Measurements from ENCODE around the gene WWP2. TPM values are rescaled to one million over a fixed set of nuclear protein-coding genes. Genes with fewer than 3 reads are reported as not detected.

WWP2 gene
- polyA plus RNA-seq, 1 donor from 2014 or later = 11.9 TPM

- Histone ChIP-seq H3K79me2 (replicated peaks; ENCODE audit: insufficient read depth, low read length) (no peaks in the 10 kb centered on the region), H3K27me3 (ENCODE audit: insufficient read depth, low read depth, low read length) (no peaks in the 10 kb centered on the region), H3K27ac (ENCODE audit: low read length) (no peak overlapping the region), H3K9me3 (ENCODE audit: low read length) (no peaks in the 10 kb centered on the region), H2AFZ (ENCODE audit: low read depth, low read length) (no peak overlapping the region), H3K4me2 (ENCODE audit: low read length) (no peak overlapping the region), H3K9ac (ENCODE audit: low read length) (no peak overlapping the region), H4K20me1 (ENCODE audit: insufficient read depth) (no peaks in the 10 kb centered on the region), H3K36me3 (ENCODE audit: insufficient read depth, low read length) (peaks cover 4% of the 10 kb centered on the region), H3K9me2 (ENCODE audit: insufficient read depth, low read length) (no peaks in the 10 kb centered on the region), H3K4me3 (ENCODE audit: low read length) (no peak overlapping the region), H3F3A (ENCODE audit: insufficient read depth, low read length, poor library complexity, severe bottlenecking) (no peaks in the 10 kb centered on the region)
- TF ChIP-seq TAF1 (IDR thresholded peaks at IDR 0.05; ENCODE audit: low read depth) (no peak), CTCF (IDR thresholded peaks at IDR 0.05; ENCODE audit: poor library complexity, severe bottlenecking) (no peak), RAD21 (conservative IDR thresholded peaks at IDR 0.05) (no peak), POLR2AphosphoS5 (IDR thresholded peaks at IDR 0.05) (no peak), REST (IDR thresholded peaks at IDR 0.05; ENCODE audit: borderline replicate concordance) (no peak), SMC3 (conservative IDR thresholded peaks at IDR 0.05; ENCODE audit: poor library complexity) (no peak), MXI1 (conservative IDR thresholded peaks at IDR 0.05; ENCODE audit: poor library complexity, severe bottlenecking) (no peak)
These were observed 165.1 kb downstream of the WWP2 start for GRCh38 chr16:69927056-69927757.

DNA sequence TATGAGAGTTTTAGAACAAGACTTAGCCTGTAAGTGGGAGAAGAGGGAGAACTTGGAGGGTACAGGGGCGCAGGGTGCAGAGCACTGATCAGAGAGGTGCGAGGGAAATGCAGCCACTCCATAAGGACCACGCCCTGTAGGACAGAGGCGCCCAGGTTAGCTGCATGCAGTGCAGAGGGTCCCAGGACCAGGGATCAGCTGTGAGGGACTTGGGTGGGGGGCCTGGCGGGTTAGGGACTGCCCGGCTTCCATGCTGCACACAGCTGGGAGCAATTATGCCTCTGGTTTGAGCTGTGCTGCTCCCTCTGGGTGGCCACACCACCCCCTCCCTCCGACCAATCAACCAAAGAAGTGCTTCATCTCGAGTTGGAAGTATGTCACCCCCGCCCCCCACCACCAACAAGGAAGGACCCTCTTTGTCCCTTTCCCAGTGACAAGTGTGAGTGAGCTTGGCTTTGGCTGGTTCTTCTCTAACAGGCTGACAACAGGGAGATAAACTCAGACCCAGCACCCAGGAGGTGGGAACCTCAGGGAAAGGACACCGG, 166.8 kb downstream of the WWP2 start:
- H3K9ac ChIP-seq (ENCODE audit: low read length) = no peak overlapping the region
- TF ChIP-seq POLR2AphosphoS5 (IDR thresholded peaks at IDR 0.05) (no peak), TAF1 (IDR thresholded peaks at IDR 0.05; ENCODE audit: low read depth) (no peak), EZH2 (IDR thresholded peaks at IDR 0.05; ENCODE audit: borderline replicate concordance, insufficient read depth, low read length, poor library complexity, severe bottlenecking) (no peak), SMC3 (conservative IDR thresholded peaks at IDR 0.05; ENCODE audit: poor library complexity) (no peak), MXI1 (conservative IDR thresholded peaks at IDR 0.05; ENCODE audit: poor library complexity, severe bottlenecking) (no peak), EP300 (conservative IDR thresholded peaks at IDR 0.05; ENCODE audit: poor library complexity, severe bottlenecking) (no peak), CTCF (IDR thresholded peaks at IDR 0.05; ENCODE audit: poor library complexity, severe bottlenecking) (no peak), REST (IDR thresholded peaks at IDR 0.05; ENCODE audit: borderline replicate concordance) (no peak), RAD21 (conservative IDR thresholded peaks at IDR 0.05) (no peak)
- no peak overlapping the region for H3K27ac ChIP-seq (ENCODE audit: low read length)

More for the DNA sequence above, 166.8 kb downstream of the WWP2 start:
- H3K36me3 ChIP-seq (ENCODE audit: insufficient read depth, low read length) = peaks cover 4% of the 10 kb centered on the region
- no peaks in the 10 kb centered on the region for H3K9me2 ChIP-seq (ENCODE audit: insufficient read depth, low read length)
- H3K9me3 ChIP-seq (ENCODE audit: low read length) = no peaks in the 10 kb centered on the region
- H3F3A ChIP-seq (ENCODE audit: insufficient read depth, low read length, poor library complexity, severe bottlenecking) = no peaks in the 10 kb centered on the region
- no peak overlapping the region for H3K4me3 ChIP-seq (ENCODE audit: low read length)
- no peak overlapping the region for H3K4me2 ChIP-seq (ENCODE audit: low read length)
- H4K20me1 ChIP-seq (ENCODE audit: insufficient read depth) = no peaks in the 10 kb centered on the region
- no peaks in the 10 kb centered on the region for H3K79me2 ChIP-seq (replicated peaks; ENCODE audit: insufficient read depth, low read length)
- no peak overlapping the region for H2AFZ ChIP-seq (ENCODE audit: low read depth, low read length)
- H3K27me3 ChIP-seq (ENCODE audit: insufficient read depth, low read depth, low read length) = no peaks in the 10 kb centered on the region
